Measurements from ENCODE around the gene ANXA7. TPM values are rescaled to one million over a fixed set of nuclear protein-coding genes. Genes with fewer than 3 reads are reported as not detected.

Gene ANXA7
- total and polyA plus RNA-seq, 3 donors from 2014 or later = 43.9 to 76.3 (median 64.5) TPM

Small RNAs within 50 kb of the gene (small RNA-seq; reads per million reads assigned to genes)
- 0 reads per million in 2 donors for gene RF00019

Other genes with a start within 250 kb of the ANXA7 start
- 10 to 100 TPM; 57.6 to 66.4 TPM for gene ECD, start 246.1 kb downstream of the ANXA7 start, total RNA-seq
- 35.7 TPM for gene ECD, start 246.1 kb downstream of the ANXA7 start, polyA plus RNA-seq (ENCODE audit: insufficient read depth, low read depth, low replicate concordance)
- 10 to 100 TPM; 28.7 to 42.0 TPM for gene FAM149B1, start 245.9 kb downstream of the ANXA7 start, total RNA-seq
- 65.1 TPM for gene FAM149B1, start 245.9 kb downstream of the ANXA7 start, polyA plus RNA-seq (ENCODE audit: insufficient read depth, low read depth, low replicate concordance)
- gene DNAJC9, start 166.8 kb downstream of the ANXA7 start, total RNA-seq = 10 to 100 TPM; 30.2 to 31.1 TPM
- 18.3 TPM for gene DNAJC9, start 166.8 kb downstream of the ANXA7 start, polyA plus RNA-seq (ENCODE audit: insufficient read depth, low read depth, low replicate concordance)
- 10 to 100 TPM; 45.7 to 59.6 TPM for gene MRPS16, start 161.4 kb downstream of the ANXA7 start, total RNA-seq
- gene MRPS16, start 161.4 kb downstream of the ANXA7 start, polyA plus RNA-seq (ENCODE audit: insufficient read depth, low read depth, low replicate concordance) = 83.5 TPM
- 10 to 100 TPM; 29.6 to 46.2 TPM for gene CFAP70, start 55.2 kb downstream of the ANXA7 start, total RNA-seq
- gene CFAP70, start 55.2 kb downstream of the ANXA7 start, polyA plus RNA-seq (ENCODE audit: insufficient read depth, low read depth, low replicate concordance) = 57.2 TPM
- 1 to 10 TPM; 3.5 to 6.0 TPM for gene MSS51, start 19.5 kb upstream of the ANXA7 start, total RNA-seq
- gene MSS51, start 19.5 kb upstream of the ANXA7 start, polyA plus RNA-seq (ENCODE audit: insufficient read depth, low read depth, low replicate concordance) = 1.9 TPM
- 10 to 100 TPM; 51.0 to 52.9 TPM for gene PPP3CB, start 82.0 kb upstream of the ANXA7 start, total RNA-seq
- gene PPP3CB, start 82.0 kb upstream of the ANXA7 start, polyA plus RNA-seq (ENCODE audit: insufficient read depth, low read depth, low replicate concordance) = 56.8 TPM
- 10 to 100 TPM; 61.3 to 77.9 TPM for gene USP54, start 177.3 kb upstream of the ANXA7 start, total RNA-seq
- 40.7 TPM for gene USP54, start 177.3 kb upstream of the ANXA7 start, polyA plus RNA-seq (ENCODE audit: insufficient read depth, low read depth, low replicate concordance)
- gene MYOZ1, start 227.4 kb upstream of the ANXA7 start, total RNA-seq = 1 to 10 TPM; 2.4 to 3.2 TPM
- 10.5 TPM for gene MYOZ1, start 227.4 kb upstream of the ANXA7 start, polyA plus RNA-seq (ENCODE audit: insufficient read depth, low read depth, low replicate concordance)
- gene SYNPO2L, start 242.0 kb upstream of the ANXA7 start, total RNA-seq = under 1 TPM; 0.31 TPM
- gene SYNPO2L, start 242.0 kb upstream of the ANXA7 start, polyA plus RNA-seq (ENCODE audit: insufficient read depth, low read depth, low replicate concordance) = 2.3 TPM